ENCODE results near the gene SGCE. TPM values are rescaled to one million over a fixed set of nuclear protein-coding genes. Genes with fewer than 3 reads are reported as not detected.

SGCE gene
- total RNA-seq, 4 donors from 2014 or later = 3.7 to 14.9 (median 11.4) TPM

DNA sequence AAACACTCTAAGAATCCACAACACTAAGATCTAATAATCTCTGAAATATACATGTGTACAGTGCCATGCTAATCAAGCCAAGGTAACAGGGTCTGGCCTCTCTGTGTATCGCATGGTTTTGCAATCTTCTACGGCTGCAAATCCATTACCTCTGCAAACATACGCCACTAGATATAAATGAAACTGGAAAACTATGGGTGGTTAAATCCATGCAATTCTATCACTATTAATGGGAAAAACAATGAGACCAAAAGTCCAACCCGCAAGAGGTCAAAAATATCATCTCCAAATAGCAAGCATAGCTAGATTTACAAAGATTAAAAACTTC lies 23.0 kb downstream of the SGCE start:
- H3K4me1 ChIP-seq = no peaks in the 10 kb centered on the region
- no peak overlapping the region for H3K4me3 ChIP-seq
- H3K9me3 ChIP-seq = no peaks in the 10 kb centered on the region
- DNase-seq = no peak
- no peak overlapping the region for H3K27ac ChIP-seq
- no peaks in the 10 kb centered on the region for H3K36me3 ChIP-seq
- H3K27me3 ChIP-seq = no peaks in the 10 kb centered on the region
- TF ChIP-seq, protein P1, sequence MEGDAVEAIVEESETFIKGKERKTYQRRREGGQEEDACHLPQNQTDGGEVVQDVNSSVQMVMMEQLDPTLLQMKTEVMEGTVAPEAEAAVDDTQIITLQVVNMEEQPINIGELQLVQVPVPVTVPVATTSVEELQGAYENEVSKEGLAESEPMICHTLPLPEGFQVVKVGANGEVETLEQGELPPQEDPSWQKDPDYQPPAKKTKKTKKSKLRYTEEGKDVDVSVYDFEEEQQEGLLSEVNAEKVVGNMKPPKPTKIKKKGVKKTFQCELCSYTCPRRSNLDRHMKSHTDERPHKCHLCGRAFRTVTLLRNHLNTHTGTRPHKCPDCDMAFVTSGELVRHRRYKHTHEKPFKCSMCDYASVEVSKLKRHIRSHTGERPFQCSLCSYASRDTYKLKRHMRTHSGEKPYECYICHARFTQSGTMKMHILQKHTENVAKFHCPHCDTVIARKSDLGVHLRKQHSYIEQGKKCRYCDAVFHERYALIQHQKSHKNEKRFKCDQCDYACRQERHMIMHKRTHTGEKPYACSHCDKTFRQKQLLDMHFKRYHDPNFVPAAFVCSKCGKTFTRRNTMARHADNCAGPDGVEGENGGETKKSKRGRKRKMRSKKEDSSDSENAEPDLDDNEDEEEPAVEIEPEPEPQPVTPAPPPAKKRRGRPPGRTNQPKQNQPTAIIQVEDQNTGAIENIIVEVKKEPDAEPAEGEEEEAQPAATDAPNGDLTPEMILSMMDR (IDR thresholded peaks at IDR 0.05) = no peak
- no peak for TF ChIP-seq POLR2A (IDR thresholded peaks at IDR 0.05)

DNA sequence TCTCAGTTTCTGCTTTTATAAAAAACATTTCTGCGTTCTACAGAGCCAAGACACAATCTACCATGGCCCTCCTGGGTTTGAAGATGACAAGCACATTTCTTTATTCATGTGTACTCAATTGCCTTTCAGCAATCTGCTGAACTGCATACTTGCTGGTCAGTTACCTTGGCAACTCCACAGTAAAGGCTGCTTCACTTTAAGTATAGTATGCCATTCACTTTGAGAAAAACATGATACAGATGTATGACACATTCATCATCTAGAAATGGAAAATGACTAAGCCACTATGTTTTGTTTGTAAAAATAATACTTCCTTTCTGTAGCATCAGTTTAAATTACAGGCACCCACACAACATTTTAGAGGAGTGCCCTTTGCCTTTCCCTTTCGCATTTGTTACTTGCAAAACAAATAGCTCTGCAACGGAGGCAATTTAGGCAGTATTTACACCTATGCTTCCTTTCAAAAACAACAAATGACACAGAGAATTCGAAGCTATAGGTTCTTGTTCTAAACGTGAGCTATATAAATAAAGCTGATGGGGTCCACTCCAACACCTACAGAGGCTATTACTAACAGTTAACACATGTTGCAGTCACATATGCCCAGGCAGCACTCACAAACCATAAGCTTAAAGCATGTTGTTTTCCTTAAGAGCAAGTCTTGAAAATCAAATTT lies 23.5 kb downstream of the SGCE start:
- H3K4me3 ChIP-seq = no peak overlapping the region
- H3K27ac ChIP-seq = no peak overlapping the region
- TF ChIP-seq POLR2A (IDR thresholded peaks at IDR 0.05) = no peak
- TF ChIP-seq, protein P1 (IDR thresholded peaks at IDR 0.05) = no peak

DNA sequence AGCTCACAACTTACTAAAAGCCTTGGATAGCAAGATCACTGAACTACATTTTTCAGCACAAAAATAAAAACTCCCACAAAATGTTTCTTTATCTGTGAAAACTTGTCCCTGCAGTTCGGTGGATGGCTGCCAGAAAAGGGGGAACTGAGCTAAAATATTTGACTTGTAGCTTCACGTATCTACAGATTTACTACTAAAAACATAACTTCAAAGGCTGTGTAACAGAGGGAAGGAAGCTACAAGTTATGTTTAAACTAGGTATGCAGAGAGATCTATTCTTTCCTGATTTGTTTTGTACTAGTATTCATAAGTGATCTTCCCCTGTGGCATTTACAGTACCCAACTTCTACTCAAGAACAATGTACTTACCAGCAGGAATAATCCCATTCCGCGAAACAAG lies 25.1 kb downstream of the SGCE start:
- Histone ChIP-seq H3K4me1 (no peaks in the 10 kb centered on the region), H3K27ac (no peak overlapping the region), H3K36me3 (no peaks in the 10 kb centered on the region), H3K4me3 (no peak overlapping the region), H3K9me3 (no peaks in the 10 kb centered on the region), H3K27me3 (no peaks in the 10 kb centered on the region)
- no peak for DNase-seq
- TF ChIP-seq, protein P1 (IDR thresholded peaks at IDR 0.05) = no peak
- TF ChIP-seq POLR2A (IDR thresholded peaks at IDR 0.05) = no peak

More for the DNA sequence above, 23.5 kb downstream of the SGCE start:
- Histone ChIP-seq H3K9me3 (no peaks in the 10 kb centered on the region), H3K36me3 (no peaks in the 10 kb centered on the region), H3K4me1 (no peaks in the 10 kb centered on the region), H3K27me3 (no peaks in the 10 kb centered on the region)
- no peak for DNase-seq

DNA sequence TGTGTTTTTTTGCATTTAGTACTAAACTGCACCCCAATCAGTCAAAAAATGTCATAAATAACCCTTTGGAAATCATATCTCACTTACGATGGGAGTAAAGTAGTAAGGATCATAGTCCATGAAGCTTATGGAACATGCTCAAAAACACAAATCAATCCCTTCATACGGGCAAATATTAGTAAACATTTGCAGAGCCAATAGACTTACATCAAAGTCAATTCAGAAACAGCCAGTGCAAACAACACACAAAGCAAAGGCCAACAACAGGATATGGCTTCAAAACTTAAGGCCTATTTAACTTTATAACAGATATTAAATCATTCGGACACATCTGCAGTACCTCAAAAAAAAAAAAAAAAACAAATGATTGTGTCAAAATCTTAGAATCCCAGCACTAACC lies 32.1 kb downstream of the SGCE start:
- no peak overlapping the region for H3K27ac ChIP-seq
- H3K36me3 ChIP-seq = no peaks in the 10 kb centered on the region
- no peaks in the 10 kb centered on the region for H3K27me3 ChIP-seq
- TF ChIP-seq, protein P1 (IDR thresholded peaks at IDR 0.05) = no peak
- no peak for TF ChIP-seq POLR2A (IDR thresholded peaks at IDR 0.05)
- no peak overlapping the region for H3K4me3 ChIP-seq
- no peak for DNase-seq
- H3K4me1 ChIP-seq = peaks cover 0 to 7% (median 0%) of the 10 kb centered on the region in 4 donors
- H3K9me3 ChIP-seq = no peaks in the 10 kb centered on the region

DNA sequence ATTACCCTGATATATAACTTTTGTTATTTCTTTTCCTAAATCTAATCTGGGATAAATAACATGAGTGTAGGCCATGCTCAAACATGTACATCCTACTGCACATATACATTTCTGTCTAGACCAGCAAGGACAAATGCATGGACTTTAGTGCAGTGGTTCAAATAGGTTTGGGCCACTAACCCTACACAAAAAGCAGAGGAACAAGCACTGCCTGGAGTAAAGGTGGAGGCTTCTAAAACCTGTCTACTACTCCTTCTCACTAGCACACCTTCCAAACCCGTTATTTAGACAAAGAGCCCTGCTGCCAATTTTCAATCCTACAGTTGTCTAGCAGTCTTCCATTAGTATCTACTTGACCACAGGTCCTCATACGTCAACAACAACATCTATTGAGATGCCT lies 34.8 kb downstream of the SGCE start:
- DNase-seq = no peak
- Histone ChIP-seq H3K36me3 (no peaks in the 10 kb centered on the region), H3K27me3 (no peaks in the 10 kb centered on the region), H3K9me3 (no peaks in the 10 kb centered on the region), H3K27ac (no peak overlapping the region), H3K4me3 (no peak overlapping the region), H3K4me1 (peaks cover 0 to 7% (median 0%) of the 10 kb centered on the region in 4 donors)
- TF ChIP-seq, protein P1 (IDR thresholded peaks at IDR 0.05) = no peak
- TF ChIP-seq POLR2A (IDR thresholded peaks at IDR 0.05) = no peak
